HG03066 (cell line): ENCODE results near the gene TNFAIP3.
"Not testable (repeated sequence)": the region's sequence is repeated elsewhere in the genome, so short reads cannot be mapped to it uniquely, and the experiment has no call there.

Experiments used
- ATAC-seq: cut with Tn5 transposase; IDR thresholded peaks from one replicate; pipeline ENCODE4 v1.9.1; 2021; ENCODE audit warnings: low read depth; ENCODE audit not compliant: unreplicated experiment

Gene TNFAIP3

DNA sequence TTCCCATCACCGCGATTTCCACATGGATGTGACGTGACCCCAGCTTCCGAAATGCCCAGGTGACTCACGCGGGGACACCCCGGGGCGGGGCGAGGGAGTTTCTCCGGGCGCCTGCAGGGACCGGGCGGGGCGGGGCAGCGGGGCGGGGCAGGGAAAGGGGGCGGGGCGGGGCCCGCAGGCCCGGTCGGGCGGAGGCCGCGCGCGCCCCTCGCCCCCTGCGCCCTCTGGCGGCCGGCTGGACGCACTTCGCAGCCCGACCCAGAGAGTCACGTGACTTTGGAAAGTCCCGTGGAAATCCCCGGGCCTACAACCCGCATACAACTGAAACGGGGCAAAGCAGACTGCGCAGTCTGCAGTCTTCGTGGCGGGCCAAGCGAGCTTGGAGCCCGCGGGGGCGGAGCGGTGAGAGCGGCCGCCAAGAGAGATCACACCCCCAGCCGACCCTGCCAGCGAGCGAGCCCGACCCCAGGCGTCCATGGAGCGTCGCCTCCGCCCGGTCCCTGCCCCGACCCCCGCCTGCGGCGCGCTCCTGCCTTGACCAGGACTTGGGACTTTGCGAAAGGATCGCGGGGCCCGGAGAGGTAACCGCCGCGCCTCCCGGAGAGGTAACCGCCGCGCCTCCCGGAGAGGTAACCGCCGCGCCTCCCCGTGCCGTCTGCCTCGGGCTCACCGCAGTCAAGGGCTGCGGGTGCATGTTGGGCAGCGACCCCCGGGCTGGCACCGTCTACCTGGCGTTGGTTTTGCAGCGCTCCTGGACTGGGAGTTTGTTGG lies at the start of gene TNFAIP3:
TSS of gene TNFAIP3 (plus strand) at position 346 of the 771 bp plus-strand sequence. CDS start 3,969 bp downstream, outside the sequence.
- ATAC-seq, result peak; percentile 55

DNA sequence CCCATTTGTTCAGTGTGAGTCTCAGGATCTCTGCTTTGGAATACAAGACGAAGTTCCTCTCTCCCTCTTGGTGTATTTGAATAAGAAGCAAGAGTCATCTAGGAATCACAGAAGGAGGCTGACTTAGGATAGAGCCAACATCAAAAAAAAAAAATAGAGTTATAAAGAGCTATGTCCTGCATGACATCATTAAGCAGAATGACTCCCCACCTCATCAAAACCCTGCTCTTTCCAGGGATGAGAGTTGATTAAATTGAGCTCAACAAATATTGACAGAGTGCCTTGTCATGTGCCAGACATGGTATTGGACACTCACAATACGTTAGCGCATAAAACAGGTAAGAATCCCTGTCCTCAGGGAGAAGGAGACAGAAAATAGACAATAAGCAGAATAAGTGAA lies 48.6 kb upstream of the TNFAIP3 start:
- no peak for ATAC-seq

DNA sequence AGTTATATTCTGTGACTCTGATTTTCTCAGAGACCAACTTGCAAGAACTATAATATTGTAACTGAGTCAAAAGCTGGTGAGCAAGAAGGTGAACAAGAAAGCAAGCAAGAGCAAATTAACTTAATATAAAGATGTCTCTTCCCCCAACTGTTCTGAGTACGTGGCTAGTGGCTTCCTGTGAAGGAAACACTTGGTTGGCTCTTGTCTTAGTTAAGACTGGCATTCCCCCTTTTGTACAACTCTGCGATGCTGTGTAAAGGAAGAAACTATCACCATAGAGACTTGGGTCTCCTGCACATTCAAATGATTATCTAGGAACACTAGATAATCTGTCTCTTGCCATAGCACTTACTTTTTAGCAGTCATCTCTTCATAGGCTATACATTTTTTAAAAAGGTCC lies 47.3 kb upstream of the TNFAIP3 start:
- no peak for ATAC-seq

DNA sequence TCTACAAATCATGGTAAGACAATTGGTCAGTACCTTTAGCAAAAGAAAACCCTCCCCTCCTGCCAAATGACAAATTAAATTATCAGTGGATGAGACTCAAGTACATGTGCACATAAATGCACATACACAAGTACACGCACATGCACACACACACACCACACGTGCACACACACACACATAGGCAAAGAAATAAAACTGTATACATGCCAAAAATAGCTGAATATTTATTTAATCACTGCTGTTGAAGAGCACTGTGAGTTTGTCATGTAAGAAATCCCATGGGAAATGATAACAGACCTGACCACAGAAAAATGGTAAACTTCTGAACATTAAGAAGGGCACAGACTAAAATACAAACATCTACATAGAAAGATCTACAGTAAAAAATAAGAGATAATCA lies 46.6 kb upstream of the TNFAIP3 start:
- no peak for ATAC-seq

DNA sequence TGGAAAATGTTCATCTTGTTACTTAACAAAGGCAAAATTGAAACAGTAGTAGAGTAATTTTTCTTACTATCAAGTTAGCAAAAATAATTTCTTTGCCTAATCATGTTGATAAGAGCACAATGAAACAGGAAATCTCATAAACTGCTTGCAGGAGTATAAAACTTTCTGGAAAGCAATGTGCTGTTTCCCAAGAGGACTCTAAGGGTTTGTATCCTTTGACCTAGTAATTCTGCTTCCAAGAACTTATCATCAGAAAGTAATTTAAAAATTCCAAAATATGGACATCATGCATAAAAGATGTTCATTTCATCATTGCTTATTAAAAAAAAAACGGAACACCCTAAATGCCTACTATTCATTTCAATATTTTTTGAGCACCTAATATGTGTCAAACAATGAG lies 46.1 kb upstream of the TNFAIP3 start:
- ATAC-seq, result no peak

DNA sequence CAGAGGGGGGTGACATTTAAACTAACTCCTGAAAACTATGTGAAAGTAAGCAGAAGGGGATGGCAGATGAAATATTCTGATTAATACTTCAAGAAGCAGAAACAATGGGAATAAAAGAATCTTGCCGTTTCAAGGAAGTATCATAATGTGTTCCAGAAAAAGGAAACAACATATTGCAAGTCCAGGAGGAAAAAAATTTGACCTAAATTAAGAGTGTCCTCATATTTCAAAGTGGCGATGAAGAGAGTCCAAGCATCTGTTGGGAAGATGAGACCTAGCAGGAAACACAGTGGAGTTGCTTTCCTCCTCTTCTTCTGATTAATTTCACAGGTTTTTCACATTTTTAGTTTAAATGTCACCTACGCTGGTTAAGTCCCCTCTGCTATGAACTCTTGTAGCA lies 45.6 kb upstream of the TNFAIP3 start:
- ATAC-seq, result no peak

DNA sequence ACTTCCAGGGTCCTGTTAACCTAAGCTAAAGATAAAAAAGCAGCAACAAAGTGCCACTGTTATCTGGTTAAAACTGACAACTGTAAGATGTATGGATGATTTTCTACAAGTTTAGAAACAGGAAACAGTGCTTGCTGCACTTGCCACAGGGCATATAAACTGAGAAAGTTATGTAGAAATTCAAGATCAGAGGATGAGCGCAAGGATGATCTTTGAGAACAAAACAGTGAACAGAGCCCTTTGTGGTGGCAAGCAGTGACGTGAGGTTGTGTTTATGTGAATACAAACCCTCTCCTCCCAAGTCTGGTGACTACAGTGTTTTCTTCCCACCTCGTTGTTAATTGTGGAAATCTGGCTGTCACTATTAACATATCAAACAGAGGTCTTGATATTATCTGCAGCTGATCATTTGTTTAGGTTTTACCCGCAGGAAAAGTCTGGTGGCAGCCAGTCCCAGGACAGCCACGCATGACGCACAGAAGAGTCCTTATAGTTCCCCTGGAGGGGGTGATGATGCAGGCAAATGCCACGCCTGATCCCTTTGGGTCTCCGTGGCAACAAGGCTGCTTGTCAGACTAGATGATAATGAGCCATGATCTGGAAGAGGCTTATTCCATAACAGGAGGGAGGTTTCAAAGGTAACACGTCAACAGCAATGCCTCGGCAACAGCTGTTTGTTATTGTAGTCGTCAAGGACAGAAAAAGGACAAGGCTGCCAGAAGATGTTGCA lies 43.1 kb upstream of the TNFAIP3 start:
- no peak for ATAC-seq

DNA sequence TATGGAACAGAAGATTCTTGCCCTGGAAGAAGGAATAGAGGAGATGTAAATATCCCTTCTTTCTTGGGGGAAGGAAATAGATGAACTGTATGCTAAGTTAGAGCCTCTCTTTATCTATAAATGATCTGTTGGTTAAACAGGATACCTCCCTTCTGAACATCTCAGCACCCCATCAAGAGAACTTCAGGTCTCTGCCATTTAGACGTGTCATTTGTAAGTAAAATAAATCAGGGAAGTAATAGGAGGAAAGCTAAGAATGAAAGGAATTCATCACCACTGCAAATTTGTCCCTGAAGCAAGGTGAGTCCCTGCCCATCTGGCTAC lies 42.5 kb upstream of the TNFAIP3 start:
- ATAC-seq, result no peak

DNA sequence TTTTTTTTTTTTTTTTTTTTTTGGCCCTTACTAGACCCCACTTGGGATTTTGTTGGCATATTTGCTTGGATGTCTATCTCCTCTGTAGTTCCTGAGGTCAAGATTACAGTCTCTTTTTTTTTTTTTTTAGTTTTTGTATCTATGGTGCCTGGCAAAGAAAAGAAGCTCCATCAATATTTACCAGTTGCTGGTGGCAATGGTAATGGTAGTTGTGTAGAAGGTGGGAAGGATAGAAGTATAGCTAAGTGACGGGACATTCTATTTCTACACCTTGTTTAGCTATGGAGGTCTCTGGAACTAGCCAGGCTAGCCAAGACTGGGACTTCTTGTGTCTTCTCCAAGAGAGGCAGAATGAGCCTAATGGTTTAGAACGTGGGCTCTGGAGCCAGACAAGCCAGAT lies 42.2 kb upstream of the TNFAIP3 start:
- ATAC-seq, result no peak

DNA sequence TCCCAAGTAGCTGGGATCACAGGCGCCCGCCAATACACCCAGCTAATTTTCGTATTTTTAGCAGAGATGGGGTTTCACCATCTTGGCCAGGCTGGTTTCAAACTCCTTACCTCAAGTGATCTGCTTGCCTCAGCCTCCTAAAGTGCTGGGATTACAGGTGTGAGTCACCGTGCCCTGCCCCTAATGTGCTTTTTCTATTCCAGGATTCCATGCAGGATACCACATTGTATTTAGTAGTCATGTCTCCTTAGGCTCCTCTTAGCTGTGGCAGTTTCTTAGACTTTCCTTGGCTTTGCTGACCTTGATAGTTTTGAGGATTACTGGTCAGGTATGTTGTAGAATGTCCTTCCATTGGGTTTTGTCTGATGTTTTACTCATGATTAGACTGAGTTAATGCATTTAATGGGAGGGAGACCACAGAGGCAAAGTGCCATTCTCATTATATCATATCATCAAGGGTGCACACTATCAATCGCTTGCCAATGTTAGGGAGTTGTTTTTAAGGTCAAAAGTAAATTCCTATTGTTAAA lies 39.6 kb upstream of the TNFAIP3 start:
- ATAC-seq, result no peak

DNA sequence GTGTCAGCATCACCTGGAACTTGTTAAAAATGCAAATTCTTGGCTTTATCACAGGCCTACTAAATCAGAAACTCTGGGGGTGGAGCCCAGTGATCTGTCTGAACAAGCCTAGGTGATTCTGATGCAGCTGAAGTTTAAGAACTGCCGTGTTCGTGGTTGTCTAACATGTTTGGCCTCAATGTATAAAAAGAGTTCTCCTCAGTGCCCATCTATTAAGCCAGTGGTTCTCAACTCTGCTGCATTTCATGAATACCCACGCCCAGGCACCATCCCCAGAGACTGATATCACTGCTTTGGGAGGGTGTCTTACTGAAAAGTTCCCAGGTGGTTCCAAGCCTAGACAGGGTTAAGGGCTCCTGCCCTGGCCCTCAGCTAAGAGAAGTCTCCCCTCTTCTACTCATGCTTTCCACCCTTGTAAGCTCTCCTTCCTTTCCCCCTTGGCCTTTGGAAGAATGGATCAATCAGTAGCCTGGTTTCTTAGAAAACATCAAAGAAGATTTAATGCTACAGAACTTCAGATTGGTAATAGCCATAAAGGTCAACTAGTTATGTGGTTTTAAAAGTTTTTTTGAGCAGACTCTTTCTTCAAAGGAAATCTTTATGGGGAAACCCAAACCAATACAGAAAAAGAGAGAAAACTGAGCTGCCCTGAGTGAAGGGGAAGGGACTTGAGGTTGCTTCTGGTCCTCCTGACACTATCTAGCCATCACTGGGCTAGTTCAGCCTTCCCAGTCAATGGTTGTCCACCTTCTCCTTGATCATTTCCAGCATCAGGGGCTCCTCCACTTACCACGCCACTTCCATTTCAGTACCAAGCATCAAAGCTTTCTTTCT lies 38.9 kb upstream of the TNFAIP3 start:
- peak; percentile 65 for ATAC-seq

DNA sequence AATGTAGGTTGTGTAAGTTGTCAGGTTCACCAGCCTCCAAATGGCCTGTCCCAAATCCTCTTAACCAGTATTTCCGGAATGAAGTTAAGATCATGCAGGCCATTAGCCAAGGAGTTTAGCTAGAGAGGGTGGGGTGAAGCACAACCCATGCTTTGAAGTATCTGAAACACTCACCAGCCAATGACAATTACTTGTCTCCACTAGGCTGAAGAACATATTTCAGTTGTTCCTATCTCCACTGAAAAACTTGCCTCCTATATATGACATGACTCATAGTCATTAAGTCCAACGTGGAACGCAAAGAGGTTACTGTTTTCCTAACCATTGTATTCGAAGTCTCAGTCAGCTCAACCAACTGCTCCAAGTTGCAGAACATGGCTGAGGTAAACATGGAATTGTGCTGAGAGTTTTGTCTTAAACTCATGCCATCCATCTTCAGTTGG lies 37.4 kb upstream of the TNFAIP3 start:
- ATAC-seq, result no peak

DNA sequence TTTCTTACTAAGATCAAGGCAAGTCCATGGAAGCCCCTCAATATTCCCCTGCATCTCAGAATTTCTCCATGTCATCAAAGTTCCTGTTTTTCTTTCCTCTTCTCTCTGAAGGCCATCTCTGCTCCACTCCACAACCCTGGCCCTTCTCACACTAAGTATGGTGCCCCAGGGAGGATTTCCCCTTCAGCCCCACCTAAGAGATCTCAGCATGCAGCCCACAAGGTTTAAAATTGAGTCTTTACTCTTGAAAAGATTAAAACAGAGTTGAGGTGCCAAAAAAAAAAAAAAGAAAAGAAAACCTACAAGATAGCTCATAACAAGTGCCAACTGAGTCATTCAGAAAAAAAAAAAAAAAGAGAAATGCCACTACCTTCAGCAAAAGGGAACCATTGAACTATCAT lies 36.5 kb upstream of the TNFAIP3 start:
- ATAC-seq, result no peak

DNA sequence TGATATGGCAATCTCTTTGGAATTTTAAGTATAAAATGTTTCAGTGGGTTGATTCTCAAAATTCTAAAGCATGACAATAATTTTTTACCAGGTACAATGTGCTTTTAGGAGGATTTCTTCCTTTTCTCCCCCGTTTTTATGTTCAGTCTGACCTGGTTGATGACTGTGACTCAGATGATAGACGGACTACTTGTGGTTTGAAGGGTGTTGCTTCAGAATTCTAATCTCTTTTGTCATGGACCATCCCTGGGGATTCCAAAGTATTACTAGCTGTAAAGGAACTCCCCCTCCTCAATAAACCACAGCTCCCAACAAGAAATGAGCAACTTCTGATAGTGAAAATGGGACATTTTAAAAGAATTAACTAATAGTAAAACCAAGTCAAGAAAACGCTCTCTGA lies 34.9 kb upstream of the TNFAIP3 start:
- no peak for ATAC-seq

DNA sequence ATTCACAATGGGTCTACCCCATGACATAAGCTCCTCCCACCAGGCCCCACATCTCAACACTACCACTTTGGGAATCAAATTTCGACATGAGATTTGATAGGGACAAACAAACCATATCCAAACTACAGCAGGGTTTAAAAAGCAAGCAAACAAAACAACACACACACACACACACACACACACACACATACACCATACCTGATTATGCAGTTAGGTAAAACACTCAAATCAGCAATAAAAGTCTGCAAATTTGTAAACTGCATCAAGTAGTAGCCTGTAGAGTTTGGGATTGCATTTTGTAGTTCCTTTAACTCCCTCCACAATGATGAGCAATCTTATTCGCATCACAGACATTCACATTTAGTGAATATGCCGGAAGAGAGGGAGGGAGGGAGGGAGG lies 32.6 kb upstream of the TNFAIP3 start:
- no peak for ATAC-seq

DNA sequence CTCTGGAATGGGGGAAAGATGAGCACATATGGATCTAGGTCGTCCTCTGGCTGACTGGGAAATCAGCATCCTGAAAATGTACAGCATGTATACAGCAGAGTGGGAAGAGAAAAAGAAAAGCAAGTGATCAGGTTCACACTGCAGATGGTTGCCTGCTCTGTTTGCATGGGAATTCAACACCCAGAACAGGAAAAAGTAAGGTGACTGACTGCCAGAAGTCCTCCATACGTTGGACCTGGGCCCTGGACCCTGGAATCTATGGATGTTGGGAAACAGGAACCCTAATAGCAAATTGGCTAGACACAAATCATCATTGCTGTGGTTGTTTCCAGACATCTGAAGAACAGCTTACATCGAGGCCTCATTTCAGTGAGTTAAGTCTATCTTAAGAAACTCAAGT lies 30.3 kb upstream of the TNFAIP3 start:
- ATAC-seq, result no peak

DNA sequence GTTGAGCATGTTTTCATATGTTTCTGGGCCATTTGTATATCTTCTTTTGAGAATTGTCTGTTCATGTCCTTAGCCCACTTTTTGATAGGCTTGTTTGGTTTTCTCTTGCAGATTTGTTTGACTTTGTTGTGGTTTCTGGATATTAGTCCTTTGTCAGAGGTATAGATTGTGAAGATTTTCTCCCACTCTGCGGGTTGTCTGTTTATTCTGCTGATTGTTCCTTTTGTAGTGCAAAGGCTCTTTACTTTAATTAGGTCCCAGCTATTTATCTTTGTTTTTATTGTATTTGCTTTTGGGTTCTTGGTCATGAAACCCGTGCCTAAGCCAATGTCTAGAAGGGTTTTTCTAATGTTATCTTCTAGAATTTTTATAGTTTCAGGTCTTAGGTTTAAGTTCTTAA lies 29.0 kb upstream of the TNFAIP3 start:
- not testable (repeated sequence) for ATAC-seq

DNA sequence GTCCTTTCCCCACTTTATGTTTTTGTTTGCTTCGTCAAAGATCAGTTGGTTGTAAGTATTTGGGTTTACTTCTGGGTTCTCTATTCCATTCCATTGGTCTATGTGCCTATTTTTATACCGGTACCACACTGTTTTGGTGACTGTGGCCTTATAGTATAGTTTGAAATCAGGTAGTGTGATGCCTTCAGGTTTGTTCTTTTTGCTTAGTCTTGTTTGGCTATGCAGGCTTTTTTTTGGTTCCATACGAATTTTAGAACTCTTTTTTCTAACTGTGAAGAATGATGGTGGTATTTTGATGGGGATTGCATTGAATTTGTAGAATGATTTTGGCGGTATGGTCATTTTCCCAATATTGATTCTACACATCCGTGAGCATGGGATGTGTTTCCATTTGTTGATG lies 28.5 kb upstream of the TNFAIP3 start:
- ATAC-seq, result not testable (repeated sequence)

DNA sequence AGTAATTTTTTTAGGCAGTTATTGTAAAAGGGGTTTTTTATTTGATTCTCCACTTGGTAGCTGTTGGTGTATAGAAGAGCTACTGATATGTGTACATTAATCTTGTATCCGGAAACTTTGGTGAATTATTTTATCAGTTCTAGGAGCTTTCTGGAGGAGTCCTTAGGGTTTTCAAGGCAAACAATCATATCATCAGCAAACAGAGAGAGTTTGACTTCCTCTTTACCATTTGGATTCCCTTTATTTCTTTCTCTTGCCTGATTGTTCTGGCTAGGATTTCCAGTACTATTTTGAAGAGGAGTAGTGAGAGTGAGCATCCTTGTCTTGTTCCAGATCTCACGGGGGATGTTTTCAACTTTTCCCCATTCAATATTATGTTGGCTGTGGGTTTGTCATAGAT lies 28.0 kb upstream of the TNFAIP3 start:
- no peak for ATAC-seq

DNA sequence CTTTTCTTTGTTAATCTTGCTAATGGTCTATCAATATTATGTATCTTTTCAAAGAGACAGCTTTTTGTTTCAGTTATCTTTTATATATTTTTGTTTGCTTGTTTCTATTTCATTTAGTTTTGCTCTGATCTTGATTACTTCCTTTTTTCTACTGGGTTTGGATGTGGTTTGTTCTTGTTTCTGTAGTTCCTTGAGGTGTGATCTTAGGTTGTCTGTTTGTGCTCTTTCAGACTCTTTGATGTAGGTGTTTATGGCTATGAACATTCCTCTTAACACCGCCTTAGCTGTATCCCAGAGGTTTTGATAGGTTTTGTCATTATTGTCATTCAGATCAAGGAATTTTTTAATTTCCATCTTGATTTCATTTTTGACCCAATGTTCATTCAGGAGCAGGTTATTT lies 26.8 kb upstream of the TNFAIP3 start:
- no peak for ATAC-seq

DNA sequence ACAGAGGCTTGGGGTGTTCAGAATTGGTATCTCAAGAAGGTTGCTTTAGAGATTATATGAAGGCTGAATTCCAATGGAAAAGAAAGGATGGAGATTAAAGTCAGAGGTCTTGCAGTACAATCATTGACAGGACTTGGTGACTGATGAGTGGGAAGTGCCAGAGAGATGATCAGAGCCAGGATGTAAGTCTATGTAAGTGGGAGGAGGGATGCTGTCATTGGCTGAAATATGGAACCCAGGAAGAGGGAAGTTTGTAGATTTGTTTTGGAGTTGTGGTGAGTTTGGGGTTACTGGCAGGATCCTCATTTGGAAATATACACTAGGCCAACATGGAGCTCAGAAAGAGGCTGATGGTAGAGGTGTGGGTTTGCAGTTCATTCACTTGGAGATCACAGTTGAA lies 23.8 kb upstream of the TNFAIP3 start:
- ATAC-seq, result no peak
